ENCODE measurements around the gene SH2D4B. TPM values are rescaled to one million over a fixed set of nuclear protein-coding genes. Genes with fewer than 3 reads are reported as not detected.

The SH2D4B gene
- total RNA-seq, 1 donor from 2014 or later, result not detected

GRCh38 chr10:80655898-80656297, 118.2 kb downstream of the SH2D4B start:
- intact Hi-C loops (cut with micrococcal nuclease), result no loop called here
- DNase-seq, result no peak
- TF ChIP-seq CTCF (IDR thresholded peaks at IDR 0.05; ENCODE audit: borderline replicate concordance), result no peak

DNA sequence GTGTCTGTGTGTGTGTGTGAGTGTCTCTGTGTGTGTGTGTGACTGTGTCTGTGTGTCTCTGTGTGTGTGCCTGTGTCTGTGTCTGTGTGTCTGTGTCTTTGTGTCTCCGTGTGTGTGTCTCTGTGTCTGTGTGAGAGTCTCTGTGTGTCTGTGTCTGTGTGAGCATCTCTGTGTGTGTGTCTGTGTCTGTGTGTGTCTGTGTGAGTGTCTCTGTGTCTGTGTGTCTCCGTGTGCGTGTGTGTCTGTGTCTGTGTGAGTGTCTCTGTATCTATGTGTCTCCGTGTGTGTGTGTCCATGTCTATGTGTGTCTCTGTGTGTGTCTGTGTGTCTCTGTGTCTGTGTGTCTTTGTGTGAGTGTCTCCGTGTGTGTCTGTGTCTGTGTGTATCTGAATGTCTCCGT, 120.4 kb downstream of the SH2D4B start:
- H3K4me3 ChIP-seq, result no peak overlapping the region
- intact Hi-C loops (cut with micrococcal nuclease), result no loop called here

More at GRCh38 chr10:80655898-80656297, 118.2 kb downstream of the SH2D4B start:
- no peak overlapping the region for H3K4me3 ChIP-seq
- no peaks in the 10 kb centered on the region for H3K36me3 ChIP-seq
- H3K9me3 ChIP-seq (replicated peaks), result peaks cover 43% of the 10 kb centered on the region
- no peak overlapping the region for H3K27ac ChIP-seq (replicated peaks)
- peaks cover 7% of the 10 kb centered on the region for H3K4me1 ChIP-seq
- peaks cover 15% of the 10 kb centered on the region for H3K27me3 ChIP-seq (ENCODE audit: low read depth)

GRCh38 chr10:80659289-80659688, 121.6 kb downstream of the SH2D4B start:
- TF ChIP-seq CTCF (IDR thresholded peaks at IDR 0.05; ENCODE audit: borderline replicate concordance), result no peak
- DNase-seq, result no peak
- no peak overlapping the region for H3K27ac ChIP-seq (replicated peaks)

More for the DNA sequence above, 120.4 kb downstream of the SH2D4B start:
- H3K9me3 ChIP-seq (replicated peaks), result peaks cover 41% of the 10 kb centered on the region
- peaks cover 11% of the 10 kb centered on the region for H3K4me1 ChIP-seq
- no peaks in the 10 kb centered on the region for H3K36me3 ChIP-seq
- DNase-seq, result no peak
- peaks cover 14% of the 10 kb centered on the region for H3K27me3 ChIP-seq (ENCODE audit: low read depth)
- TF ChIP-seq CTCF (IDR thresholded peaks at IDR 0.05; ENCODE audit: borderline replicate concordance), result no peak
- no peak overlapping the region for H3K27ac ChIP-seq (replicated peaks)

GRCh38 chr10:80660266-80660665, 122.6 kb downstream of the SH2D4B start:
- H3K36me3 ChIP-seq, result no peaks in the 10 kb centered on the region
- peaks cover 19% of the 10 kb centered on the region for H3K9me3 ChIP-seq (replicated peaks)
- peaks cover 10% of the 10 kb centered on the region for H3K27me3 ChIP-seq (ENCODE audit: low read depth)
- H3K27ac ChIP-seq (replicated peaks), result no peak overlapping the region
- intact Hi-C loops (cut with micrococcal nuclease), result loop anchor here (10.0 kb wide), 1 partner anchor 265 kb away; no protein-coding TSS in a partner anchor
- no peak overlapping the region for H3K4me3 ChIP-seq
- no peak for DNase-seq
- TF ChIP-seq CTCF (IDR thresholded peaks at IDR 0.05; ENCODE audit: borderline replicate concordance), result no peak
- peaks cover 16% of the 10 kb centered on the region for H3K4me1 ChIP-seq

More at GRCh38 chr10:80659289-80659688, 121.6 kb downstream of the SH2D4B start:
- peaks cover 10% of the 10 kb centered on the region for H3K27me3 ChIP-seq (ENCODE audit: low read depth)
- H3K4me1 ChIP-seq, result peaks cover 16% of the 10 kb centered on the region
- H3K36me3 ChIP-seq, result no peaks in the 10 kb centered on the region
- H3K4me3 ChIP-seq, result no peak overlapping the region
- intact Hi-C loops (cut with micrococcal nuclease), result no loop called here
- peaks cover 29% of the 10 kb centered on the region for H3K9me3 ChIP-seq (replicated peaks)

- H3K27ac ChIP-seq (replicated peaks), result no peak overlapping the region
- no peak for TF ChIP-seq CTCF (IDR thresholded peaks at IDR 0.05; ENCODE audit: borderline replicate concordance)
- intact Hi-C loops (cut with micrococcal nuclease), result loop anchor here (10.0 kb wide), 1 partner anchor 264 kb away; no protein-coding TSS in a partner anchor
- H3K27me3 ChIP-seq (ENCODE audit: low read depth), result peaks cover 10% of the 10 kb centered on the region
- no peak overlapping the region for H3K4me3 ChIP-seq
- peaks cover 16% of the 10 kb centered on the region for H3K4me1 ChIP-seq
- no peaks in the 10 kb centered on the region for H3K36me3 ChIP-seq
- H3K9me3 ChIP-seq (replicated peaks), result peaks cover 15% of the 10 kb centered on the region
- no peak for DNase-seq
Measured at GRCh38 chr10:80660736-80661135, 123.0 kb downstream of the SH2D4B start.
